Amniotic stem cell (primary cell): ENCODE data around the gene APOC4.

Experiments
- DNase-seq: peaks from one replicate; lab custom pipeline; 2025; lab: John Stamatoyannopoulos, UW

APOC4 gene

GRCh38 chr19:44993926-44994537, 52.0 kb downstream of the APOC4 start:
- DNase-seq, result no peak
